PFSK-1 (cell line): ENCODE data around the gene RARS1.

ENCODE experiments used
- FOXP2 ChIP-seq: optimal IDR thresholded peaks from 2 replicates; pipeline ENCODE3; 2011; ENCODE audit warnings: borderline replicate concordance, control low read depth, inconsistent platforms; ENCODE audit not compliant: insufficient read depth; ENCODE audit errors: extremely low read length, extremely low read depth
- POLR2AphosphoS5 ChIP-seq: IDR thresholded peaks from 2 replicates; pipeline ENCODE4 v1.6.1; 2012; ENCODE audit warnings: low read depth, mild to moderate bottlenecking, control low read depth, low read length, moderate library complexity
- SIN3A ChIP-seq: IDR thresholded peaks from 2 replicates; pipeline ENCODE4 v1.6.1; 2012; ENCODE audit warnings: mild to moderate bottlenecking, low read length, moderate library complexity, borderline replicate concordance; ENCODE audit not compliant: insufficient read depth
- TAF1 ChIP-seq: IDR thresholded peaks from 2 replicates; pipeline ENCODE4 v1.6.1; 2012; ENCODE audit warnings: low read length, control low read depth, borderline replicate concordance; ENCODE audit not compliant: insufficient read depth
- TF ChIP-seq, protein P1 (sequence below), 2 experiments: IDR thresholded peaks; 2 replicates each; pipeline versions ENCODE4 v1.6.1 to v1.8.0; 2011 to 2012; ENCODE audit warnings: low read depth in 2 of 2, low read length in 2 of 2, control low read depth in 1 of 2, inconsistent platforms in 1 of 2, mild to moderate bottlenecking in 1 of 2, moderate library complexity in 1 of 2; ENCODE audit not compliant: insufficient read depth in 1 of 2

The RARS1 gene

DNA sequence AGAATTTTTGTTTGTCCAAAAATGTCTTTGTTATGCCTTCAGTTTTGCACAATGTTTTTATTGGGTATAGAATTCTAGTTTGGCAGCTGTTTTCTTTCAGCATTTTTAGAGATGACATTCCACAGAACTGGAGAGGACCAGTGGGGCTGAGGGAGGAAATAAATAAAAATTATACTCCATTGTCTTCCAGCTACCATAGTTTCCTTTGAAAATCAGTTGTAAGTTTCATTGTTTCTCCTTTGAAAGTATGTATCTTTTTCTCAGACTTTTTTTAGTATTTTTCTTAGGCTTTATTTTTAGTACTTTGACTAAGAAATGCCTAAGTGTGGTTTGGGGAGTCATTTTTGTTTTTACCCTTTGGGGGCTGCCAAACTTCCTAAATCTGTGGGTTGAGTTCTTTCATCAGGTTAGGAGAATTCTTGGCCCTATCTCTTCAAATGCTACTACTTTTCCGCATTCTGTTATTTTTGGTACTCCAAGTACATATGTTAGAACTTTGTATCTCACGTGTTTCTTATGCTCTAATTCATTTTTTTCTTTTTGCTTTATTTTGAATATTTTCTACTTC is 27.7 kb downstream of the RARS1 start:
- TF ChIP-seq POLR2AphosphoS5 (no peak), FOXP2 (no peak), SIN3A (no peak), TAF1 (no peak)
- TF ChIP-seq, protein P1, sequence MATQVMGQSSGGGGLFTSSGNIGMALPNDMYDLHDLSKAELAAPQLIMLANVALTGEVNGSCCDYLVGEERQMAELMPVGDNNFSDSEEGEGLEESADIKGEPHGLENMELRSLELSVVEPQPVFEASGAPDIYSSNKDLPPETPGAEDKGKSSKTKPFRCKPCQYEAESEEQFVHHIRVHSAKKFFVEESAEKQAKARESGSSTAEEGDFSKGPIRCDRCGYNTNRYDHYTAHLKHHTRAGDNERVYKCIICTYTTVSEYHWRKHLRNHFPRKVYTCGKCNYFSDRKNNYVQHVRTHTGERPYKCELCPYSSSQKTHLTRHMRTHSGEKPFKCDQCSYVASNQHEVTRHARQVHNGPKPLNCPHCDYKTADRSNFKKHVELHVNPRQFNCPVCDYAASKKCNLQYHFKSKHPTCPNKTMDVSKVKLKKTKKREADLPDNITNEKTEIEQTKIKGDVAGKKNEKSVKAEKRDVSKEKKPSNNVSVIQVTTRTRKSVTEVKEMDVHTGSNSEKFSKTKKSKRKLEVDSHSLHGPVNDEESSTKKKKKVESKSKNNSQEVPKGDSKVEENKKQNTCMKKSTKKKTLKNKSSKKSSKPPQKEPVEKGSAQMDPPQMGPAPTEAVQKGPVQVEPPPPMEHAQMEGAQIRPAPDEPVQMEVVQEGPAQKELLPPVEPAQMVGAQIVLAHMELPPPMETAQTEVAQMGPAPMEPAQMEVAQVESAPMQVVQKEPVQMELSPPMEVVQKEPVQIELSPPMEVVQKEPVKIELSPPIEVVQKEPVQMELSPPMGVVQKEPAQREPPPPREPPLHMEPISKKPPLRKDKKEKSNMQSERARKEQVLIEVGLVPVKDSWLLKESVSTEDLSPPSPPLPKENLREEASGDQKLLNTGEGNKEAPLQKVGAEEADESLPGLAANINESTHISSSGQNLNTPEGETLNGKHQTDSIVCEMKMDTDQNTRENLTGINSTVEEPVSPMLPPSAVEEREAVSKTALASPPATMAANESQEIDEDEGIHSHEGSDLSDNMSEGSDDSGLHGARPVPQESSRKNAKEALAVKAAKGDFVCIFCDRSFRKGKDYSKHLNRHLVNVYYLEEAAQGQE (IDR thresholded peaks at IDR 0.05; ENCODE audit: insufficient read depth in 1 of 2, low read depth in 2 of 2, low read length in 2 of 2): no peak

GRCh38 chr5:168525856-168526255 is 39.6 kb downstream of the RARS1 start:
- TF ChIP-seq FOXP2 (no peak), TAF1 (no peak), SIN3A (no peak), POLR2AphosphoS5 (no peak)
- TF ChIP-seq, protein P1 (IDR thresholded peaks at IDR 0.05; ENCODE audit: insufficient read depth in 1 of 2, low read depth in 2 of 2, low read length in 2 of 2): no peak

DNA sequence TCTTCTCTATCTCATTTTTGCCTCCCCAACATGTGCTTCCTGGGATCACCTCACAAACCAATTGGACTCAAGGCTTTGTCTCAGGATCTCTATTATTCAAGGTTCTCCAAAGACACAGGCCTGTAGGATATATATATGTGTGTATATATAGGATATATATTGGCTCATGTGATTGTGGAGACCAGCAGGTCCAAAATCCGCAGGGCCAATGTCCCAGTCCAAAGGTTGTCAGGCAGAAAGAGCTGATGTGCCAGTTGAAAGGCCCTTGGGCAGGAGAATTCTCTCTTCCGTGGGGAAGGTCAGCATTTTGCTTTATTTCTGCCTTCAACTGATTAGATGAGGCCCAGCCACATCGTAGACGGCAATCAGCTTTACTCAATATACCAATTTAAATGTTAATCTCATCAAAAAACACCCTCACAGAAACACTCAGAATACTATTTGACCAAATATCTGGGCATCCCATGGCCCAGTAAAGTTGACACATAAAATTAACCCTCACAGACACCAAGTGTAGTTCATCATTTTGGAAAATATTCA is 41.6 kb downstream of the RARS1 start:
- no peak for TF ChIP-seq TAF1
- no peak for TF ChIP-seq POLR2AphosphoS5
- TF ChIP-seq FOXP2: no peak
- TF ChIP-seq, protein P1 (IDR thresholded peaks at IDR 0.05; ENCODE audit: insufficient read depth in 1 of 2, low read depth in 2 of 2, low read length in 2 of 2): no peak
- no peak for TF ChIP-seq SIN3A

GRCh38 chr5:168528521-168529373 is 42.5 kb downstream of the RARS1 start, which contains the start of gene FBLL1:
TSS of gene FBLL1 (plus strand) at chr5:168529305. CDS start at chr5:168529505, 200 bp downstream.
- TF ChIP-seq TAF1: no peak
- TF ChIP-seq, protein P1 (IDR thresholded peaks at IDR 0.05; ENCODE audit: insufficient read depth in 1 of 2, low read depth in 2 of 2, low read length in 2 of 2): peak; percentile 92 to 99
- no peak for TF ChIP-seq POLR2AphosphoS5
